HL-60 (cell line): ENCODE results near the gene TSPAN18.

Experiments
- DNase-seq, 2 experiments: peaks; one replicate each; pipeline ENCODE4 v3.0.0-alpha.2; 2010 to 2020; ENCODE audit warnings: low read depth in 1 of 2, low spot score in 1 of 2
- H3K27ac ChIP-seq: fragments of 250-450 bp; sonication (Bioruptor Pico); replicated peaks from 2 replicates; pipeline ENCODE4 v1.5.1; 2020; ENCODE audit warnings: mild to moderate bottlenecking, moderate library complexity
- H3K27me3 ChIP-seq: fragments of 250-450 bp; sonication (Bioruptor Pico); 2 replicates; pipeline ENCODE4 v1.5.1; 2021; ENCODE audit warnings: mild to moderate bottlenecking, moderate library complexity; ENCODE audit not compliant: insufficient read depth, poor library complexity, severe bottlenecking
- H3K4me3 ChIP-seq: replicated peaks from 2 replicates; pipeline ENCODE4 v1.5.1; 2011; ENCODE audit warnings: mild to moderate bottlenecking, control low read depth, low read length; ENCODE audit not compliant: insufficient read depth
- GABPA ChIP-seq: IDR thresholded peaks from 2 replicates; pipeline ENCODE4 v1.6.1; 2012; ENCODE audit warnings: low read depth
- POLR2AphosphoS5 ChIP-seq: IDR thresholded peaks from 2 replicates; pipeline ENCODE4 v1.6.1; 2012; ENCODE audit warnings: low read depth
- REST ChIP-seq: IDR thresholded peaks from 2 replicates; pipeline ENCODE4 v1.6.1; 2012; ENCODE audit warnings: low read depth; ENCODE audit not compliant: insufficient replicate concordance
- SPI1 ChIP-seq: IDR thresholded peaks from 2 replicates; pipeline ENCODE4 v1.6.1; 2012; ENCODE audit warnings: low read depth, mild to moderate bottlenecking, borderline replicate concordance
- TF ChIP-seq, protein P1 (sequence below): IDR thresholded peaks from one replicate; pipeline ENCODE4 v1.5.1; 2011; ENCODE audit warnings: low read length, control low read depth, inconsistent platforms; ENCODE audit not compliant: insufficient read depth

Gene TSPAN18

DNA sequence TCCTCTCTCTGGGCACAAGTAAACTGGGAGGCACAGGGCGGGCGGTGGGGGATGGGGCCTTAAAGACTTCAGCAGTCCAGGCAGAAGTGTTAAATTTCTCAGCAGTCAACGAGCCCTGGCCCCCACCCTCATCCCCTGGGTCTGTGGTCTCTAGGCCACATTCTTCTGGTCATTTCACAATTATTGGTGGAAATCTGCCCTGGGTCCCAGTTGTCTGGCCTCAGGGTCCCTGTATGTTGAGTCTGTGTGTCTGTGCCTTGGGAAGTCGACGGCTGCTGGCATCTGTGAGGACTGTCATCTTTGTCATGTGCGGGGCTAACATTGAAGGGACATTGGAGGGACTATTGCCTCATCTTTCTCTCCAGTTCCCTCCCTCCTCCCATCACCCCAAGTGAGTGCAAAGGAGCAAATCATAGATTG, 1.7 kb downstream of the TSPAN18 start:
- DNase-seq, result no peak
- H3K27me3 ChIP-seq, result peaks cover 38% of the 10 kb centered on the region
- no peak overlapping the region for H3K27ac ChIP-seq
- TF ChIP-seq SPI1 (no peak), GABPA (no peak), POLR2AphosphoS5 (no peak), REST (no peak)
- TF ChIP-seq, protein P1, sequence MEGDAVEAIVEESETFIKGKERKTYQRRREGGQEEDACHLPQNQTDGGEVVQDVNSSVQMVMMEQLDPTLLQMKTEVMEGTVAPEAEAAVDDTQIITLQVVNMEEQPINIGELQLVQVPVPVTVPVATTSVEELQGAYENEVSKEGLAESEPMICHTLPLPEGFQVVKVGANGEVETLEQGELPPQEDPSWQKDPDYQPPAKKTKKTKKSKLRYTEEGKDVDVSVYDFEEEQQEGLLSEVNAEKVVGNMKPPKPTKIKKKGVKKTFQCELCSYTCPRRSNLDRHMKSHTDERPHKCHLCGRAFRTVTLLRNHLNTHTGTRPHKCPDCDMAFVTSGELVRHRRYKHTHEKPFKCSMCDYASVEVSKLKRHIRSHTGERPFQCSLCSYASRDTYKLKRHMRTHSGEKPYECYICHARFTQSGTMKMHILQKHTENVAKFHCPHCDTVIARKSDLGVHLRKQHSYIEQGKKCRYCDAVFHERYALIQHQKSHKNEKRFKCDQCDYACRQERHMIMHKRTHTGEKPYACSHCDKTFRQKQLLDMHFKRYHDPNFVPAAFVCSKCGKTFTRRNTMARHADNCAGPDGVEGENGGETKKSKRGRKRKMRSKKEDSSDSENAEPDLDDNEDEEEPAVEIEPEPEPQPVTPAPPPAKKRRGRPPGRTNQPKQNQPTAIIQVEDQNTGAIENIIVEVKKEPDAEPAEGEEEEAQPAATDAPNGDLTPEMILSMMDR, result no peak
- no peak overlapping the region for H3K4me3 ChIP-seq

GRCh38 chr11:44729063-44729462, 2.3 kb downstream of the TSPAN18 start:
- no peak overlapping the region for H3K27ac ChIP-seq
- H3K27me3 ChIP-seq, result peaks cover 38% of the 10 kb centered on the region
- no peak for DNase-seq
- TF ChIP-seq GABPA, result no peak
- no peak overlapping the region for H3K4me3 ChIP-seq

- Histone ChIP-seq H3K4me3 (no peak overlapping the region), H3K27me3 (peaks cover 37% of the 10 kb centered on the region), H3K27ac (no peak overlapping the region)
- DNase-seq, result no peak
- TF ChIP-seq GABPA, result no peak
- TF ChIP-seq REST, result no peak
- TF ChIP-seq POLR2AphosphoS5, result no peak
- TF ChIP-seq, protein P1, result no peak
- no peak for TF ChIP-seq SPI1
Observed at GRCh38 chr11:44729713-44730112, 3.0 kb downstream of the TSPAN18 start.

DNA sequence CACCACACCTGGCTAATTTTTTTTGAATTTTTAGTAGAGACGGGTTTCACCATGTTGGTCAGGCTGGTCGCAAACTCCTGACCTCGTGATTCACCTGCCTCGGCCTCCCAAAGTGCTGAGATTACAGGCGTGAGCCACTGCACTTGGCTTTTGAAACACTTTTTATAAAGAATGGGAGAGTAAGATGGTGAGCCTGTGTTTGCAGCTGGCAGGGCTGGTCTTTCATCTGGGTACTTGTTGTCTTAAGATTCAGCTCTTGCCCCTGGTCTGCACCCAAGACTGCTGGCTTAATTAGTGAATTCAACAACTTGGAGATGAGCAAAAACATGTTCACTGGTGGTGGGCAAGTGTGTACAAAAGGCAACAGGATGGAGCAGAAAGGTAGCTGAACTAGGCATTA, 4.0 kb downstream of the TSPAN18 start:
- H3K27ac ChIP-seq, result no peak overlapping the region
- H3K27me3 ChIP-seq, result peaks cover 28% of the 10 kb centered on the region
- TF ChIP-seq REST, result no peak
- TF ChIP-seq GABPA, result no peak
- TF ChIP-seq, protein P1, result no peak
- TF ChIP-seq SPI1, result no peak
- no peak for TF ChIP-seq POLR2AphosphoS5
- no peak overlapping the region for H3K4me3 ChIP-seq
- no peak for DNase-seq
